RWPE1 (cell line): Measurements from ENCODE around the gene CXCL1.
A peak's percentile ranks its signal among the peaks of the same experiment; 100 is the strongest.

ENCODE experiments used
- CTCF ChIA-PET: fragments of 350-600 bp; sonication (Branson Sonifier 250); formaldehyde crosslinking; extraction: SDS; loops from one replicate; lab custom pipeline; 2021; lab: Yijun Ruan, JAX
- POLR2A ChIA-PET: fragments of 400-600 bp; formaldehyde crosslinking; extraction: SDS; loops from one replicate; lab custom pipeline; 2020; ENCODE audit warnings: antibody characterized with exemption; ENCODE audit not compliant: low non-redundant PET; lab: Yijun Ruan, JAX
- DNase-seq: peaks from one replicate; pipeline ENCODE4 v3.0.0; 2012; ENCODE audit warnings: low spot score
- H3K27ac ChIP-seq: fragments of 450-650 bp; 2 replicates; pipeline ENCODE4 v1.5.1; 2017
- TF ChIP-seq, protein P1 (sequence below): fragments of 450-650 bp; conservative IDR thresholded peaks from 2 replicates; pipeline ENCODE4 v1.5.1; 2017; ENCODE audit warnings: low read depth, mild to moderate bottlenecking

Gene CXCL1

GRCh38 chr4:73917081-73917501, 47.9 kb downstream of the CXCL1 start:
- H3K27ac ChIP-seq = peak overlapping the region; percentile 68; the same call in 1 of the 2 replicates
- ChIA-PET CTCF (interaction anchor here (0.7 to 1.1 kb wide), 2 partner anchors 344 to 625 kb away, joined by 3 read pairs; no protein-coding TSS in a partner anchor), POLR2A (no interaction called here)
- DNase-seq = peak; percentile 66
- TF ChIP-seq, protein P1, sequence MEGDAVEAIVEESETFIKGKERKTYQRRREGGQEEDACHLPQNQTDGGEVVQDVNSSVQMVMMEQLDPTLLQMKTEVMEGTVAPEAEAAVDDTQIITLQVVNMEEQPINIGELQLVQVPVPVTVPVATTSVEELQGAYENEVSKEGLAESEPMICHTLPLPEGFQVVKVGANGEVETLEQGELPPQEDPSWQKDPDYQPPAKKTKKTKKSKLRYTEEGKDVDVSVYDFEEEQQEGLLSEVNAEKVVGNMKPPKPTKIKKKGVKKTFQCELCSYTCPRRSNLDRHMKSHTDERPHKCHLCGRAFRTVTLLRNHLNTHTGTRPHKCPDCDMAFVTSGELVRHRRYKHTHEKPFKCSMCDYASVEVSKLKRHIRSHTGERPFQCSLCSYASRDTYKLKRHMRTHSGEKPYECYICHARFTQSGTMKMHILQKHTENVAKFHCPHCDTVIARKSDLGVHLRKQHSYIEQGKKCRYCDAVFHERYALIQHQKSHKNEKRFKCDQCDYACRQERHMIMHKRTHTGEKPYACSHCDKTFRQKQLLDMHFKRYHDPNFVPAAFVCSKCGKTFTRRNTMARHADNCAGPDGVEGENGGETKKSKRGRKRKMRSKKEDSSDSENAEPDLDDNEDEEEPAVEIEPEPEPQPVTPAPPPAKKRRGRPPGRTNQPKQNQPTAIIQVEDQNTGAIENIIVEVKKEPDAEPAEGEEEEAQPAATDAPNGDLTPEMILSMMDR = no peak

DNA sequence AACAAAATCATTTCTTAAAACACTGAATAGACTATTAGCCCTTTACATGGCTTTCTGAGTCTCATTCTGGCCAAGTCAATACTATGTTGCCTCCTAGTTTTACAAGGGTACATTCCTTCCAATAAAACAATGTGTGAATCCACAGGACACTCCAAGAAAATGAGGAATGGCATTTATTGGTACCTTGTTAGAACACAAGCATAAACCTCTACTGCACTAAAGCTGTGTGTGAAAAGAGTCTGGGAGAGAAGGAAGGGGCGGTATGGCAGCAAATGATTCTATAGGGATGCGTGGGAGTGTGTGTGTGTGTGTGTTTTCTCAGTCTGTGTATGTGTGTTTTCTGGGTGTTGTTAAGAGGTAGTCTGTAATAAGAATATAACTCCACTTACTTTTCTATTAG, 48.9 kb downstream of the CXCL1 start:
- CTCF ChIA-PET = interaction anchor here (0.6 to 1.7 kb wide), 3 partner anchors 18 to 1419 kb away, joined by 3 to 6 read pairs (median 3); no protein-coding TSS in a partner anchor
- no peak overlapping the region for H3K27ac ChIP-seq
- POLR2A ChIA-PET = no interaction called here

GRCh38 chr4:73919691-73920090, 50.5 kb downstream of the CXCL1 start:
- CTCF ChIA-PET = interaction anchor here (0.5 to 1.7 kb wide), 2 partner anchors 20 to 521 kb away, joined by 3 to 4 read pairs; no protein-coding TSS in a partner anchor
- TF ChIP-seq, protein P1 = no peak
- no peak overlapping the region for H3K27ac ChIP-seq
- DNase-seq = no peak
- POLR2A ChIA-PET = no interaction called here

More for the DNA sequence above, 48.9 kb downstream of the CXCL1 start:
- TF ChIP-seq, protein P1 = no peak
- no peak for DNase-seq
